ENCODE results near the gene JAGN1.
"Not testable (repeated sequence)": the region's sequence is repeated elsewhere in the genome, so short reads cannot be mapped to it uniquely, and the experiment has no call there.

DNA sequence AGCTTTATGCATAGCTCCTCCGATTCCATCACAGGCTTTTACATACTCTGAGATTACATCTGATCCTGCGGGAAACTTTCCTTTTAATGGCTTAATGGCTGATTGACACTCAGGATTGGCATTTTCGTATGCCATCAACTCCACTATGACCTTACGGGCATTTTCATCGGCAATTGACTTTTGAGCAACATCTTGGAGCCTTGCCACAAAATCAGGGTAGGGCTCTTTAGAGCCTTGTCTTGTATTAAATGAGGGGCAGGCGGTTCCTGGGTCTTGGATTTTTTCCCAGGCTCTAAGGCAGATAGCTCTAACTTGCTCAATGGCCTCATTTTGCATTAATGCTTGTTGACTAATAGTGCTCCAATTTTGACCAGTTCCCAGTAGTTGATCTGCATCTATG, 38.5 kb upstream of the JAGN1 start:
- TF ChIP-seq, protein P1, sequence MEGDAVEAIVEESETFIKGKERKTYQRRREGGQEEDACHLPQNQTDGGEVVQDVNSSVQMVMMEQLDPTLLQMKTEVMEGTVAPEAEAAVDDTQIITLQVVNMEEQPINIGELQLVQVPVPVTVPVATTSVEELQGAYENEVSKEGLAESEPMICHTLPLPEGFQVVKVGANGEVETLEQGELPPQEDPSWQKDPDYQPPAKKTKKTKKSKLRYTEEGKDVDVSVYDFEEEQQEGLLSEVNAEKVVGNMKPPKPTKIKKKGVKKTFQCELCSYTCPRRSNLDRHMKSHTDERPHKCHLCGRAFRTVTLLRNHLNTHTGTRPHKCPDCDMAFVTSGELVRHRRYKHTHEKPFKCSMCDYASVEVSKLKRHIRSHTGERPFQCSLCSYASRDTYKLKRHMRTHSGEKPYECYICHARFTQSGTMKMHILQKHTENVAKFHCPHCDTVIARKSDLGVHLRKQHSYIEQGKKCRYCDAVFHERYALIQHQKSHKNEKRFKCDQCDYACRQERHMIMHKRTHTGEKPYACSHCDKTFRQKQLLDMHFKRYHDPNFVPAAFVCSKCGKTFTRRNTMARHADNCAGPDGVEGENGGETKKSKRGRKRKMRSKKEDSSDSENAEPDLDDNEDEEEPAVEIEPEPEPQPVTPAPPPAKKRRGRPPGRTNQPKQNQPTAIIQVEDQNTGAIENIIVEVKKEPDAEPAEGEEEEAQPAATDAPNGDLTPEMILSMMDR (IDR thresholded peaks at IDR 0.05) = not testable (repeated sequence)
- TF ChIP-seq POLR2A (IDR thresholded peaks at IDR 0.05) = not testable (repeated sequence)
